Measurements from ENCODE around the gene TNNI3K. TPM values are rescaled to one million over a fixed set of nuclear protein-coding genes. Genes with fewer than 3 reads are reported as not detected.

TNNI3K gene
- total and polyA plus RNA-seq, 4 donors = 2.3 to 4.4 (median 3.5) TPM

GRCh38 chr1:74586253-74586897, 351.2 kb downstream of the TNNI3K start:
- H3K9me3 ChIP-seq (ENCODE audit: control insufficient read depth, insufficient read depth, low read length) = no peaks in the 10 kb centered on the region
- no CpG with 5 or more reads among the region's 4 CpGs for WGBS (ENCODE audit: insufficient coverage)

DNA sequence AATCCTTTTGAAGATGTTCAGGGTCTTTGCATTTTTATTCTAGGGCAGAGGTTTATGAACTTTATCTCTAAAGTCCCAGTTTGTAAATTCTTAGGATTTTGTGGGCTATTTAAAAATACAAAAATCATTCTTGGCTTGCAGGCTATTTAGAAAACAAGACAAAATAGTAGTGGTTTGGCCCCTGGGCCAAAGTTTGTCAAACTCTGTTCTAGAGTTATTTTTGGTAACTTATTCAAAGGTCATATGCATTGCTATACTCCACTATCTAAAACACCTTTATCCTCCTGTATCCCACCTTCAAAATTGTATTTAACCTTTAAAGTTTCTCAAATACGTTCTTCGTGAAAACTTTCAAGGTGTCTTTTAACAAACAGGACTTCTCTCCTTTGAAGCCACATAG, 352.7 kb downstream of the TNNI3K start:
- no peak for DNase-seq (ENCODE audit: low read depth in 4 of 6, low spot score in 6 of 6)
- Histone ChIP-seq H3K27me3 (ENCODE audit: control insufficient read depth, insufficient read depth, low read length) (no peaks in the 10 kb centered on the region), H3K4me3 (ENCODE audit: low read depth, low read length) (no peak overlapping the region), H3K27ac (ENCODE audit: low read depth, low read length) (no peak overlapping the region), H3K36me3 (ENCODE audit: control insufficient read depth, insufficient read depth, low read length) (no peaks in the 10 kb centered on the region), H3K4me1 (ENCODE audit: control insufficient read depth, insufficient read depth, low read length) (no peaks in the 10 kb centered on the region), H3K9me3 (ENCODE audit: control insufficient read depth, insufficient read depth, low read length) (no peaks in the 10 kb centered on the region)
- WGBS (ENCODE audit: insufficient coverage) = 100% methylated on average over 2 of the region's 2 CpGs

More at GRCh38 chr1:74586253-74586897, 351.2 kb downstream of the TNNI3K start:
- no peak overlapping the region for H3K27ac ChIP-seq (ENCODE audit: low read depth, low read length)
- no peak overlapping the region for H3K4me3 ChIP-seq (ENCODE audit: low read depth, low read length)
- no peaks in the 10 kb centered on the region for H3K4me1 ChIP-seq (ENCODE audit: control insufficient read depth, insufficient read depth, low read length)
- no peaks in the 10 kb centered on the region for H3K36me3 ChIP-seq (ENCODE audit: control insufficient read depth, insufficient read depth, low read length)
- DNase-seq (ENCODE audit: low read depth in 4 of 6, low spot score in 6 of 6) = no peak
- no peaks in the 10 kb centered on the region for H3K27me3 ChIP-seq (ENCODE audit: control insufficient read depth, insufficient read depth, low read length)

- H3K27ac ChIP-seq (ENCODE audit: low read depth, low read length) = no peak overlapping the region
- 100% methylated on average over 2 of the region's 5 CpGs for WGBS (ENCODE audit: insufficient coverage)
- DNase-seq (ENCODE audit: low read depth in 4 of 6, low spot score in 6 of 6) = no peak
- no peaks in the 10 kb centered on the region for H3K4me1 ChIP-seq (ENCODE audit: control insufficient read depth, insufficient read depth, low read length)
- H3K36me3 ChIP-seq (ENCODE audit: control insufficient read depth, insufficient read depth, low read length) = no peaks in the 10 kb centered on the region
- no peaks in the 10 kb centered on the region for H3K9me3 ChIP-seq (ENCODE audit: control insufficient read depth, insufficient read depth, low read length)
- no peak overlapping the region for H3K4me3 ChIP-seq (ENCODE audit: low read depth, low read length)
- no peaks in the 10 kb centered on the region for H3K27me3 ChIP-seq (ENCODE audit: control insufficient read depth, insufficient read depth, low read length)
Measured at GRCh38 chr1:74590288-74590687, 355.1 kb downstream of the TNNI3K start.

DNA sequence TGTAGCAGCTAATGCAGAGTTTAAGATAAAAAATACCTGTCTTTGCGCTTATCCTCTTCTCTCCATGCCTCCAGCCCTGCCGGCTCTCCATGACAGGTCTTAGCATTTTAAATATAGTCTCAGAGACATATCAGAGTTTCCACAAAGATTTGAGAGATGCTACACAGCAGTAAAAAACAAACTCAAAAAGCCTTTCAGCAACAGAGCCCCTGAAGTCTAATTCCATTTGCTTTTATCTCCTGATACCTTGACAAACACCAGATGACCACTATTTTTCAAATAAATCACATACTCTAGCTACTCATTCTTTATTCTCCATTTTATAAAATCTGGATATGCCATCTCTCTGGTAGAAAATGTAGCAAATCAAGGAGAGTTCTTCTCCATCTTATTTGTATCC, 356.8 kb downstream of the TNNI3K start:
- H3K27ac ChIP-seq (ENCODE audit: low read depth, low read length) = no peak overlapping the region
- no peaks in the 10 kb centered on the region for H3K27me3 ChIP-seq (ENCODE audit: control insufficient read depth, insufficient read depth, low read length)
- H3K4me3 ChIP-seq (ENCODE audit: low read depth, low read length) = no peak overlapping the region
- WGBS (ENCODE audit: insufficient coverage) = 85% methylated on average over 2 of the region's 2 CpGs
- no peak for DNase-seq (ENCODE audit: low read depth in 4 of 6, low spot score in 6 of 6)
- H3K9me3 ChIP-seq (ENCODE audit: control insufficient read depth, insufficient read depth, low read length) = no peaks in the 10 kb centered on the region
- H3K4me1 ChIP-seq (ENCODE audit: control insufficient read depth, insufficient read depth, low read length) = no peaks in the 10 kb centered on the region
- no peaks in the 10 kb centered on the region for H3K36me3 ChIP-seq (ENCODE audit: control insufficient read depth, insufficient read depth, low read length)

GRCh38 chr1:74592580-74593355, 357.6 kb downstream of the TNNI3K start:
- no peaks in the 10 kb centered on the region for H3K9me3 ChIP-seq (ENCODE audit: control insufficient read depth, insufficient read depth, low read length)

More at GRCh38 chr1:74592580-74593355, 357.6 kb downstream of the TNNI3K start:
- H3K4me3 ChIP-seq (ENCODE audit: low read depth, low read length) = no peak overlapping the region
- peak in 1 of 6 donors; percentile 27 for DNase-seq (ENCODE audit: low read depth in 4 of 6, low spot score in 6 of 6)
- no peaks in the 10 kb centered on the region for H3K36me3 ChIP-seq (ENCODE audit: control insufficient read depth, insufficient read depth, low read length)
- no peaks in the 10 kb centered on the region for H3K27me3 ChIP-seq (ENCODE audit: control insufficient read depth, insufficient read depth, low read length)
- no peak overlapping the region for H3K27ac ChIP-seq (ENCODE audit: low read depth, low read length)
- 41% methylated on average over 2 of the region's 5 CpGs for WGBS (ENCODE audit: insufficient coverage)
- no peaks in the 10 kb centered on the region for H3K4me1 ChIP-seq (ENCODE audit: control insufficient read depth, insufficient read depth, low read length)

Other genes starting within 250 kb of the TNNI3K start
- gene LRRIQ3, start 37.2 kb upstream of the TNNI3K start, total RNA-seq = 1 to 10 TPM; 1.7 to 1.9 TPM
- 1 to 10 TPM; 1.2 to 1.4 TPM for gene LRRIQ3, start 37.2 kb upstream of the TNNI3K start, polyA plus RNA-seq (ENCODE audit: insufficient read length in 2 of 2)
- 10 to 100 TPM; 25.0 to 39.0 TPM for gene FPGT, start 37.1 kb upstream of the TNNI3K start, total RNA-seq
- 10 to 100 TPM; 12.6 to 16.1 TPM for gene FPGT, start 37.1 kb upstream of the TNNI3K start, polyA plus RNA-seq (ENCODE audit: insufficient read length in 2 of 2)

All from spinal cord (tissue), 10 donors.